AG04450 (cell line): Measurements from ENCODE around the gene SAT2. TPM values are rescaled to one million over a fixed set of nuclear protein-coding genes. Genes with fewer than 3 reads are reported as not detected.

Experiments used
- CTCF ChIA-PET: fragments of 300-600, 350-600 bp; formaldehyde crosslinking; extraction: SDS; loops from one replicate; lab custom pipeline; 2022; ENCODE audit warnings: antibody characterized with exemption, inconsistent platforms; lab: Charles Lee
- POLR2A ChIA-PET: fragments of 350-600 bp; formaldehyde crosslinking; extraction: SDS; loops from one replicate; lab custom pipeline; 2021; ENCODE audit warnings: antibody characterized with exemption, inconsistent platforms; lab: Yijun Ruan, JAX
- DNase-seq: peaks from one replicate; pipeline ENCODE4 v3.0.0-alpha.2; 2011; ENCODE audit warnings: low read depth, low spot score
- H3K27ac ChIP-seq: one replicate; pipeline ENCODE4 v1.5.1; 2012; ENCODE audit warnings: low read depth, low read length, control low read depth
- H3K27me3 ChIP-seq: one replicate; pipeline ENCODE4 v1.6.0; 2012; ENCODE audit warnings: low read length; ENCODE audit not compliant: control insufficient read depth, insufficient read depth
- H3K4me3 ChIP-seq: 2 replicates; pipeline ENCODE4 v1.5.1; 2011; ENCODE audit warnings: mild to moderate bottlenecking, low read depth, low read length, control low read depth
- H3K9me3 ChIP-seq: 2 replicates; pipeline ENCODE4 v1.5.1; 2012; ENCODE audit warnings: low read length; ENCODE audit not compliant: control insufficient read depth, insufficient read depth
- polyA plus RNA-seq: library from polyadenylated mRNA; depleted of rRNA; stranded (reverse); fragments of >200 nt; gene quantifications from 2 replicates; pipeline ENCODE4 v1.2.3, GENCODE V29; 2011
- TF ChIP-seq, protein P1 (sequence below): IDR thresholded peaks from 2 replicates; pipeline ENCODE4 v1.5.1; 2011; ENCODE audit warnings: low read depth, low read length, control low read depth, inconsistent platforms

Gene SAT2
- polyA plus RNA-seq, 1 experiment, result 54.1 TPM

DNA sequence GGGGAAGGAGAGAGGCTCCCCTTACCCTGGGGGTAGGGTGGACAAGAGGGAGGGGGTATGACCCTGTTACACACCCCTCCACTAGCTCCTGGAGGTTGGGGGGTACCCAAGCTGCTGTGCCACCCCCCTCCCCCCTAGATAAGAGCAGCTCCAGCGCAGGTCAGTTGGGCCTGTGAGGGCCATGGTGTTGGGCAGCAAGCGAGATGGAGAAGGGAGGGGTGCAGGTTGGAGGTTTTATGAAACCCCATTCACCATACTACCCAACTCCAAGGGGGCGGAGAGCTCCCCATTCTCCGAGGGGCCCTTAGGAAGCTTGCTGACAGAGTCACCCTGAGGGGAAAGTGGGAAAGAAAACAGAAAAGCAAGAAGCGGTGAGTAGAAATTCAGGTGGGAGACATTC is 36.0 kb downstream of the SAT2 start:
- CTCF ChIA-PET, result interaction anchor here (0.9 kb wide), 1 partner anchor 77 kb away, joined by 3 read pairs; no protein-coding TSS in a partner anchor
- Histone ChIP-seq H3K9me3 (no peaks in the 10 kb centered on the region), H3K4me3 (no peak overlapping the region), H3K27me3 (no peaks in the 10 kb centered on the region), H3K27ac (no peak overlapping the region)
- no peak for DNase-seq
- TF ChIP-seq, protein P1, sequence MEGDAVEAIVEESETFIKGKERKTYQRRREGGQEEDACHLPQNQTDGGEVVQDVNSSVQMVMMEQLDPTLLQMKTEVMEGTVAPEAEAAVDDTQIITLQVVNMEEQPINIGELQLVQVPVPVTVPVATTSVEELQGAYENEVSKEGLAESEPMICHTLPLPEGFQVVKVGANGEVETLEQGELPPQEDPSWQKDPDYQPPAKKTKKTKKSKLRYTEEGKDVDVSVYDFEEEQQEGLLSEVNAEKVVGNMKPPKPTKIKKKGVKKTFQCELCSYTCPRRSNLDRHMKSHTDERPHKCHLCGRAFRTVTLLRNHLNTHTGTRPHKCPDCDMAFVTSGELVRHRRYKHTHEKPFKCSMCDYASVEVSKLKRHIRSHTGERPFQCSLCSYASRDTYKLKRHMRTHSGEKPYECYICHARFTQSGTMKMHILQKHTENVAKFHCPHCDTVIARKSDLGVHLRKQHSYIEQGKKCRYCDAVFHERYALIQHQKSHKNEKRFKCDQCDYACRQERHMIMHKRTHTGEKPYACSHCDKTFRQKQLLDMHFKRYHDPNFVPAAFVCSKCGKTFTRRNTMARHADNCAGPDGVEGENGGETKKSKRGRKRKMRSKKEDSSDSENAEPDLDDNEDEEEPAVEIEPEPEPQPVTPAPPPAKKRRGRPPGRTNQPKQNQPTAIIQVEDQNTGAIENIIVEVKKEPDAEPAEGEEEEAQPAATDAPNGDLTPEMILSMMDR, result no peak
- POLR2A ChIA-PET, result no interaction called here

- no peak for DNase-seq
- H3K27ac ChIP-seq, result peak overlapping the region; percentile 86
- no peaks in the 10 kb centered on the region for H3K9me3 ChIP-seq
- TF ChIP-seq, protein P1, result no peak
- no peak overlapping the region for H3K4me3 ChIP-seq
- no peaks in the 10 kb centered on the region for H3K27me3 ChIP-seq
- POLR2A ChIA-PET, result interaction anchor here (0.6 to 2.8 kb wide), 3 partner anchors 11 to 96 kb away, joined by 3 to 22 read pairs (median 9); partner anchors contain the start of genes CD68, TP53 and WRAP53
- CTCF ChIA-PET, result interaction anchor here (0.8 to 2.4 kb wide), 5 partner anchors 30 to 545 kb away, joined by 3 to 29 read pairs (median 10); partner anchors contain the start of genes SENP3 and TMEM95
These were observed 36.9 kb downstream of the SAT2 start for GRCh38 chr17:7590743-7591142.

GRCh38 chr17:7589891-7590691 is 37.5 kb downstream of the SAT2 start, which contains the start of gene SOX15:
Gene SOX15 (minus strand): TSS chr17:7590094. CDS start chr17:7589676, 418 bp downstream.
- no peaks in the 10 kb centered on the region for H3K9me3 ChIP-seq
- TF ChIP-seq, protein P1, result no peak
- POLR2A ChIA-PET, result interaction anchor here (0.6 to 2.8 kb wide), 9 partner anchors 9 to 97 kb away, joined by 3 to 22 read pairs (median 4); partner anchors contain the start of genes CD68, SAT2, SENP3 and TP53
- H3K27ac ChIP-seq, result peak within 1 kb of the TSS; percentile 94
- CTCF ChIA-PET, result interaction anchor here (0.5 to 2.4 kb wide), 20 partner anchors 11 to 544 kb away, joined by 3 to 39 read pairs (median 6); partner anchors contain the start of genes FXR2, SENP3, TMEM95 and TP53
- H3K4me3 ChIP-seq, result peak within 1 kb of the TSS; percentile 34
- DNase-seq, result no peak
- H3K27me3 ChIP-seq, result no peaks in the 10 kb centered on the region

DNA sequence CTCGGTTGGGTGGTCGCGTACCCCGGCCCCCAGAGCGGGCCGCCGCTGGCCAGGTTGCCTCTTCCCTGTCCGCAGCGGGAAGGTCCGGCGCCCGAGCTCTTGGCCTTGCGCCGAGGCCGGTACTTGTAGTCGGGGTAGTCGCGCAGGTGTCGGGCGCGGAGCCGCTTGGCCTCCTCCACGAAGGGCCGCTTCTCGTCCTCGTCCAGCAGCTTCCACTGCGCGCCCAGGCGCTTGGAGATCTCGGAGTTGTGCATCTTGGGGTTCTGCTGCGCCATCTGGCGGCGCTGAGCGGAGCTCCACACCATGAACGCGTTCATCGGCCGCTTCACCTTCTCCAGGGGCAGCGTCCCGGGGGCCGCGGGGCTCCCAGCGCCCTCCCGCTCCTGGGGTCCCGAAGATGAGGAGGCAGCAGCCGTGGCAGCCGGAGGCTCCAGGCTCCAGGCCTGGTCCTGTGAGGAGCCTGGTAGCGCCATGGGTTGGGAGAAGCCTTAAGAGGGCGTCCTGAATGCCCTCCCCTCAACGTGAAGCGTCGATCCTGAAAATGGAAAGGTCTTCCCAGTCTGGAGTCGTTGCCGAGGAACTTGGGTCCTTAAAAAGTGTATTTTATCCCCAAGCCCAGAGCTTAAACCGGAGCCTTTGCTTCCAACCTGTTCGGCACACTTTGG is 38.3 kb downstream of the SAT2 start:
- ChIA-PET CTCF (interaction anchor here (0.5 to 2.4 kb wide), 28 partner anchors 8 to 544 kb away, joined by 3 to 39 read pairs (median 5); partner anchors contain the start of genes CD68, FXR2, NEURL4 and SENP3), POLR2A (interaction anchor here (0.9 to 2.8 kb wide), 9 partner anchors 8 to 105 kb away, joined by 3 to 22 read pairs (median 4); partner anchors contain the start of genes CD68, POLR2A, SAT2 and SENP3)
- TF ChIP-seq, protein P1, result peak; percentile 87
- H3K27me3 ChIP-seq, result no peaks in the 10 kb centered on the region
- H3K9me3 ChIP-seq, result no peaks in the 10 kb centered on the region
- peak overlapping the region; percentile 94 for H3K27ac ChIP-seq
- DNase-seq, result no peak
- peak overlapping the region; percentile 34 for H3K4me3 ChIP-seq
